Stimulated activated CD4-positive, alpha-beta T cell treated with anti-CD3 and anti-CD28 coated beads, Interleukin-12 subunit alpha, Interleukin-12 subunit beta, amount 100 ng/mL, for 4 hours (primary cell): Measurements from ENCODE around the gene OR2A14.
"Not testable (repeated sequence)": the region's sequence is repeated elsewhere in the genome, so short reads cannot be mapped to it uniquely, and the experiment has no call there.

Experiments used
- DNase-seq: peaks from one replicate; pipeline ENCODE4 v3.0.0-alpha.2; 2020

Gene OR2A14

GRCh38 chr7:144164784-144165183 is 41.8 kb downstream of the OR2A14 start:
- no peak for DNase-seq

- DNase-seq: not testable (repeated sequence)
These were observed 48.8 kb downstream of the OR2A14 start for GRCh38 chr7:144171594-144172350.

GRCh38 chr7:144174613-144175012 is 51.6 kb downstream of the OR2A14 start:
- DNase-seq: no peak

- not testable (repeated sequence) for DNase-seq
These were observed 55.6 kb downstream of the OR2A14 start for GRCh38 chr7:144178380-144179164.

DNA sequence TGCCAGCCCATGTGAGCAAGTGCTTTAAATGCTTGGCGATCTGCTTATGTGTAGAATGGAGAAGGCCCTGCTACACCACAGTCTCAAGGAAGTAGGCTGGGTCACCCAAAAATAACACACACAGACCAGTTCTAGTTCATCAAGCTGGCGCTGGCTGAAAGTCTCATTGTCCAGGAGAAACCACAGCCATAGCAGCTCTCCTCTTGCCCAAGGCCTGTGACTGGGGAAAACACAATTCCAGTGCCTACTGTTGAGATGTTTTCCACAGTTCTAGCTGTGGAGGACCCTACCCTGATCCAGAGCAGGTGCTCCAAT is 56.1 kb downstream of the OR2A14 start:
- DNase-seq: not testable (repeated sequence)
